SIG-M5 (cell line): Measurements from ENCODE around the gene PRKCE.

Experiments
- DNase-seq: peaks from one replicate; lab custom pipeline; 2025; lab: John Stamatoyannopoulos, UW

The PRKCE gene

GRCh38 chr2:46045888-46046287 lies 394.4 kb downstream of the PRKCE start:
- no peak for DNase-seq

GRCh38 chr2:46047290-46047689 lies 395.8 kb downstream of the PRKCE start:
- DNase-seq, result no peak

- DNase-seq, result no peak
Measured at GRCh38 chr2:46048693-46049092, 397.2 kb downstream of the PRKCE start.

- no peak for DNase-seq
Measured at GRCh38 chr2:46050027-46050426, 398.6 kb downstream of the PRKCE start.

- no peak for DNase-seq
Measured at GRCh38 chr2:46050489-46050888, 399.0 kb downstream of the PRKCE start.

- DNase-seq, result no peak
Measured at GRCh38 chr2:46051085-46051484, 399.6 kb downstream of the PRKCE start.

GRCh38 chr2:46053564-46053963 lies 402.1 kb downstream of the PRKCE start:
- no peak for DNase-seq

- DNase-seq, result no peak
Measured at GRCh38 chr2:46056541-46056940, 405.1 kb downstream of the PRKCE start.

- no peak for DNase-seq
Measured at GRCh38 chr2:46058140-46058539, 406.7 kb downstream of the PRKCE start.

- DNase-seq, result no peak
Measured at GRCh38 chr2:46062637-46063412, 411.4 kb downstream of the PRKCE start.

GRCh38 chr2:46064396-46064795 lies 412.9 kb downstream of the PRKCE start:
- no peak for DNase-seq

GRCh38 chr2:46065152-46065551 lies 413.7 kb downstream of the PRKCE start:
- no peak for DNase-seq

GRCh38 chr2:46066116-46066515 lies 414.6 kb downstream of the PRKCE start:
- no peak for DNase-seq

- DNase-seq, result no peak
Measured at GRCh38 chr2:46066601-46067000, 415.1 kb downstream of the PRKCE start.

GRCh38 chr2:46067062-46067461 lies 415.6 kb downstream of the PRKCE start:
- no peak for DNase-seq

- no peak for DNase-seq
Measured at GRCh38 chr2:46067501-46068305, 416.2 kb downstream of the PRKCE start.

- DNase-seq, result no peak
Measured at GRCh38 chr2:46068636-46069035, 417.2 kb downstream of the PRKCE start.

GRCh38 chr2:46071074-46071473 lies 419.6 kb downstream of the PRKCE start:
- DNase-seq, result no peak

- DNase-seq, result no peak
Measured at GRCh38 chr2:46072101-46072820, 420.8 kb downstream of the PRKCE start.

GRCh38 chr2:46073540-46074046 lies 422.1 kb downstream of the PRKCE start:
- no peak for DNase-seq

GRCh38 chr2:46074501-46074900 lies 423.0 kb downstream of the PRKCE start:
- no peak for DNase-seq

GRCh38 chr2:46075848-46076247 lies 424.4 kb downstream of the PRKCE start:
- DNase-seq, result no peak
